Activated naive CD8-positive, alpha-beta T cell treated with anti-CD3 and anti-CD28 coated beads, Interleukin-2, amount 50 U/mL, for 24 hours (primary cell): ENCODE data around the gene TGFBI.

Experiments used
- ATAC-seq: fragments of 150-1000 bp; cut with Tn5 transposase; one replicate; pipeline ENCODE4 v1.10.0; 2021
- DNase-seq: peaks from one replicate; pipeline ENCODE4 v3.0.0; 2021
- H3K27ac Mint-ChIP-seq: one replicate; pipeline ENCODE4 v1.8.0; 2021; ENCODE audit warnings: mild to moderate bottlenecking, mixed read lengths
- H3K27me3 Mint-ChIP-seq: one replicate; pipeline ENCODE4 v1.8.0; 2021; ENCODE audit warnings: mixed read lengths
- H3K36me3 Mint-ChIP-seq: one replicate; pipeline ENCODE4 v1.8.0; 2021; ENCODE audit warnings: low read depth, mixed read lengths
- H3K4me1 Mint-ChIP-seq: one replicate; pipeline ENCODE4 v1.8.0; 2021; ENCODE audit warnings: mixed read lengths
- H3K4me3 Mint-ChIP-seq: one replicate; pipeline ENCODE4 v1.8.0; 2021; ENCODE audit warnings: mild to moderate bottlenecking, moderate library complexity, mixed read lengths
- H3K9me3 Mint-ChIP-seq: one replicate; pipeline ENCODE4 v1.8.0; 2021; ENCODE audit warnings: mixed read lengths

The TGFBI gene

DNA sequence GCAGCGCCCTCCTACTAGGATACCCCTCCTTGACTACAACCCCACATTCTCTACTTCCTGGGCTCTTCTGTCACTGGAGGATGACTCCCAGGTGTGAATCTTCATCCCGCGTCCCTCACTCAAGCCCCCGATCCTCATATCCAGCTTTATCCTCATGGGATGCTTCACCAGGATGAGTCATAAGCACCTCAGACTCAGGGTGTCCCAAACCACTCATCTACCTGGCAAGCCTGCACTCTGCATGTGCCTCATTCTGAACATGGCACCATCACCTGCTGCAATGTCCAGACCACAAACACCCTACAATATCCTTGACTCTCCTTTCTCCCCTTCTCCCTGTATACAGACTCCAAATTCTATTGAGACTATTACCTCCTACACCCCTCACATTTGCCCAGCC is 1.5 kb upstream of the TGFBI start:
- peaks cover 25% of the 10 kb centered on the region for H3K27me3 Mint-ChIP-seq

DNA sequence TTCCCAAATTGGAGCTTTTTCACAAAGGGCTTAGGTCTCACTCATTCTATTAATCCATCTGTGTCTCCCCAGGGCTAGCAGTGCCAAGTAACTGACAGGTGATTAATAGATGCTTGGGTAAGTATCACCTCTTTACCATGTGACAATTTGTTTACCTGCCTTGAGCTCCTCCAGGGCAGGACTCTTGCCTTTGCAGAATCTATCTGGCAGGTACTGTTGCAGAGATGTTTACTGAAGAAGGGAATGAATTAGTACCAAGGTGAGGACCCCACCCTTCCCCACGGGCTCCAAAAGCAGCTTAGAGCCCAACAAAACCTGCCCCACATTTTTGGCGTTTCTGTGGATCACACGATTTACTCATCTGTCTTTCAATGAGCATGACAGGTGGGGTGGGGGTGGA is 698 bp upstream of the TGFBI start:
- Mint-ChIP-seq H3K4me1 (no peaks in the 10 kb centered on the region), H3K27ac (no peak overlapping the region), H3K27me3 (peaks cover 25% of the 10 kb centered on the region), H3K36me3 (no peaks in the 10 kb centered on the region), H3K9me3 (no peaks in the 10 kb centered on the region), H3K4me3 (no peak overlapping the region)
- no peak for DNase-seq
- no peak for ATAC-seq

More for the DNA sequence above, 1.5 kb upstream of the TGFBI start:
- H3K9me3 Mint-ChIP-seq = no peaks in the 10 kb centered on the region
- no peak overlapping the region for H3K4me3 Mint-ChIP-seq
- H3K27ac Mint-ChIP-seq = no peak overlapping the region
- DNase-seq (no peak), ATAC-seq (no peak)
- H3K4me1 Mint-ChIP-seq = no peaks in the 10 kb centered on the region
- no peaks in the 10 kb centered on the region for H3K36me3 Mint-ChIP-seq

DNA sequence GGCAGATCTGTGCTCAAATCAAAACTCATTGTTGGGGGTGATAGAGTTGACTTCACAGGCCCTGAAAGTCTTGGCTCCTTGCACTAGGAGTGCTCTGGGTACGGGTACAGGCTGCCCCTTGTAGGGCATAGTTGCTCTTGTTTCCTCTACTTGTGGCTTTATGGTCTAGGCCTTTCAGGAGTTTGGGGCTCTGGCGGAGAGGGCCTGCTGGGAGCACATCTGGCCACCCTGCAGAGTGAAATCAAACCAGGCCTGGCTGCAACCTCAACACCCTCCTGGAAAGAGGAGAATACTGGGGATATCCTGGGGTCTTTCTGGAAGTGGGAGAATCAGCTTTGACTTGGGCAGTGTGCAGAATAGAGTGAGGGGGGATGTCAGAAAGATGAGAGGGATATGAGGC is 1.5 kb downstream of the TGFBI start:
- no peak overlapping the region for H3K4me3 Mint-ChIP-seq
- H3K27me3 Mint-ChIP-seq = peaks cover 17% of the 10 kb centered on the region
- no peaks in the 10 kb centered on the region for H3K36me3 Mint-ChIP-seq
- H3K27ac Mint-ChIP-seq = no peak overlapping the region
- DNase-seq (no peak), ATAC-seq (no peak)
- no peaks in the 10 kb centered on the region for H3K9me3 Mint-ChIP-seq
- H3K4me1 Mint-ChIP-seq = no peaks in the 10 kb centered on the region

DNA sequence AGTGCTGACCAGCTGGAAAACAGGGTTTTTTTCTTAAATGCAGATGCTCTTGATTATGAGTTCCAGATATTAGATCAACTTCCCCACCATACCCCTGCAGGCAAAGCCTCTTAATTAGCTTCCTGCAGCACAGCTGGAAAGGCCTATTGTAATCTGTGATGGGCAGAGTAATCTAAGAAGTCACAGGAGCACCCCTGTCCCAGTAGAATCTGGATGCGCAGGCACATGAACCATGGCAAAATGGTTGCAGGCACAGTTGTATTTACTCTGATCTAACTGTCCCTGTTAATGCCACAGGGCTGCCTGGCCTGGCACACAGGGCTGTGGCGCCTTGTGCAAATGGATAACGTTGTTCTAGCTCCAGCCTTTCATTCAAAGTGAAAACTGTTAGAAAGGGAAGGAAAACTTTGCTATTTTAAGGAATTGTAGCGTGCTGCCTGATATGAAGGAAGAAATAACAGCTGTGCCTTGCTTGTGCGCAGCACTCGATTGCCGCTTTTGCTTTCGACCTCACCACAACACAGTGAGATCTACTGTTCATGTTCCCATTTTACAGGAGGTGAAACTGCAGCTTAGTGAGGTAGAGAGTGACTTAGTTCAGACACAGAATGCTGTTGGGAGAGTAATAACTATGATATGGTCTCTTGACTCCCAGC is 2.3 kb downstream of the TGFBI start:
- H3K9me3 Mint-ChIP-seq = no peaks in the 10 kb centered on the region
- H3K36me3 Mint-ChIP-seq = no peaks in the 10 kb centered on the region
- no peak overlapping the region for H3K27ac Mint-ChIP-seq
- no peak for DNase-seq
- ATAC-seq = no peak
- H3K4me1 Mint-ChIP-seq = peaks cover 3% of the 10 kb centered on the region
- H3K4me3 Mint-ChIP-seq = no peak overlapping the region
- peaks cover 17% of the 10 kb centered on the region for H3K27me3 Mint-ChIP-seq

DNA sequence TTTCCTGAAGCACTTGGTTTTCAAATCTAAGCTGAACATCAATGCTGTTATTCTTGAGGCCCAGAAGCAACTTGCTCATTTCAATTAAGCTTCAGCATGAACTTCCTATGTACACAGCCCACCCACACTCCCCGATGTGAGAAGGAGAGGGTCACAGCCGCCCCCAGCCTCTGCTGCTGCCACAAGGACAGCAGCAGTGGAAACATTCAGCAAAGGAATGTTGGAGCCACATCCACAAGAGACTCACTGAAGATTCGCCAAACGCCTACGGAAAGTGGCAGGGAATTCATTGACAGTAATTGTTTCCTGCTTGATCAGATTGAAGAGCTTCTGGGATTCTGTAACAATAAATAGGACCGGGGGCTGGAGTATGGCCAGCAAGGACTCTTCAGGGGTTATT is 2.9 kb downstream of the TGFBI start:
- no peak overlapping the region for H3K27ac Mint-ChIP-seq
- DNase-seq = no peak
- ATAC-seq = no peak
- H3K36me3 Mint-ChIP-seq = no peaks in the 10 kb centered on the region
- H3K4me1 Mint-ChIP-seq = peaks cover 9% of the 10 kb centered on the region
- no peak overlapping the region for H3K4me3 Mint-ChIP-seq
- H3K9me3 Mint-ChIP-seq = no peaks in the 10 kb centered on the region
- H3K27me3 Mint-ChIP-seq = peaks cover 14% of the 10 kb centered on the region

DNA sequence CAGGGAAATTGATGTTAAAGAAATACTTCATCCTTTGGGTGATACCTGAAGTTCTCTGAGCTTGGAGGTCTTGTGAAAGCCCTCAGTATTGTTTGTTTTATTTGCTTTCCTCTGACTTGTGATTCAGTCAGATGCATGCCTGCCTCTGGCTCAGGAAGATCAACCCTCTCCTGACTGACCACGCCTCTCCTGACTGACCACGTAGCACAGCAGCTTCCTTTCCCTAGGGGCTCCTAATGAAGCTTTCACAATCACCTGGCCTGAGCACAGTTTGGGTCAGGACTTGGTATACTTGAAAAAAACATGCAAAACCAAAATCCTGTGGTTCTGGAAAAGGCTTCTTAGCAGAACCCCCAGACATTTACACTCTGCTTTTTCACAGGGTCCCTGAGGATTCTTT is 3.8 kb downstream of the TGFBI start:
- no peak for ATAC-seq
- H3K4me1 Mint-ChIP-seq = peaks cover 18% of the 10 kb centered on the region
- H3K4me3 Mint-ChIP-seq = no peak overlapping the region
- H3K9me3 Mint-ChIP-seq = no peaks in the 10 kb centered on the region
- DNase-seq = no peak
- H3K36me3 Mint-ChIP-seq = no peaks in the 10 kb centered on the region
- peaks cover 6% of the 10 kb centered on the region for H3K27me3 Mint-ChIP-seq
- H3K27ac Mint-ChIP-seq = no peak overlapping the region

DNA sequence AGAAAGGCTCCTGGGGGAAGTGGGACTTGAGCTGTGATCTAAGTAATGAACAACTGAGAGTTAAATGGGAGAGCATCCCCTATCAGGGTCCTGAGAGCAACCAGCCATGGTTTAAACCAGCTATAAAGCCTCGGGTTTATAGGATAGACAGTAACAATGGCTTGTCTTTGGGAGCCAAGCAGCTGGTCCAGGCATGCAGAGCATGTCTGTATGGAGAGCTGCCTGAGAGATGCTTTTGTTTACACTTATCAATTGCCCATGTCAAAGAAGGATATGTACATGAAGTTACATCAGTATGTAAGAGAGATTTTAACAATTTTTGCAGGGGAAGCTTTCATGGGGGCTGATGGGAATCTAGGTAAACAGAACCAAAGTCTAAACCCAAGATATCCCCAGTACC is 4.4 kb downstream of the TGFBI start:
- Mint-ChIP-seq H3K36me3 (no peaks in the 10 kb centered on the region), H3K27ac (no peak overlapping the region), H3K27me3 (no peaks in the 10 kb centered on the region), H3K4me1 (peaks cover 22% of the 10 kb centered on the region), H3K9me3 (no peaks in the 10 kb centered on the region), H3K4me3 (no peak overlapping the region)
- DNase-seq (no peak), ATAC-seq (no peak)

DNA sequence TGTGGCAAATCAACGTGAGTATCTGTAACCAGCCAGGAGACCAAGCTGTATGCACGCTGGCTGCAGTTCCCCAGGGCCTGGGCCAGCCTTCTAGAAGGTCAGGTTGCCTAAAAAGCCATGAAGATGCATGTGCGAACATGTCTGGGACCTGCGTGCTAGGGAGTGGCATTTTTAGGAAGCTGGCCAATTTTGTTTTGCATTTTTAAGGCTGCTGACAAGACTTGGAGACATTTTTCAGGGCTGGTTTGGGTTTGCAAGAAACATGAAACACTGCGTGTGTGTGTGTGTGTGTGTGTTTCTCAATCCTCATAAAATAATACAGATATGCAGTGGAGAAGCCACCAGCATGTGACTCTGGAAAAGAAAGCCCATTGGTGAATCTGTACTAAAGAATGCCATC is 5.1 kb downstream of the TGFBI start:
- H3K27ac Mint-ChIP-seq = no peak overlapping the region
- ATAC-seq (no peak), DNase-seq (no peak)
- H3K27me3 Mint-ChIP-seq = no peaks in the 10 kb centered on the region
- no peaks in the 10 kb centered on the region for H3K9me3 Mint-ChIP-seq
- no peak overlapping the region for H3K4me3 Mint-ChIP-seq
- H3K36me3 Mint-ChIP-seq = no peaks in the 10 kb centered on the region
- H3K4me1 Mint-ChIP-seq = peaks cover 22% of the 10 kb centered on the region

DNA sequence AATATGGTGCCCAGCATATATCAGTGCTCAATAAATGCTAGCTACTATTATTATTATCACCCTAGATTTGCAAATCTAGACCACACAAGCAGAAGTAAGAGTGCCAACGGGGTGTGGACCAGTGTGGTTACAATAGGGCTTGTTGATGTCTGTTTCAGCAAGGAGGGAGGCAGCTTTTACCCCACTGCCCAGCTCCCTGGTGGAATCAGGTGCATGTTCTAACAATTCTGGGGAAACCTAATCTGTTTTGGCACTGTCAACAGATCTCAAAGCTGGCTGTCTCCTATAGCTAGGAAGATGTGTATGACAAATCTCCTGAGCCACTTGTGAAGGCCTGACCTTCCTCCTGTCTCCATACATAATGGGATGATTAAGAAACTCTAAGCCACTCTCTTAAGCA is 5.7 kb downstream of the TGFBI start:
- no peak overlapping the region for H3K4me3 Mint-ChIP-seq
- ATAC-seq (no peak), DNase-seq (no peak)
- no peaks in the 10 kb centered on the region for H3K36me3 Mint-ChIP-seq
- H3K9me3 Mint-ChIP-seq = no peaks in the 10 kb centered on the region
- no peaks in the 10 kb centered on the region for H3K27me3 Mint-ChIP-seq
- peaks cover 22% of the 10 kb centered on the region for H3K4me1 Mint-ChIP-seq
- H3K27ac Mint-ChIP-seq = no peak overlapping the region

DNA sequence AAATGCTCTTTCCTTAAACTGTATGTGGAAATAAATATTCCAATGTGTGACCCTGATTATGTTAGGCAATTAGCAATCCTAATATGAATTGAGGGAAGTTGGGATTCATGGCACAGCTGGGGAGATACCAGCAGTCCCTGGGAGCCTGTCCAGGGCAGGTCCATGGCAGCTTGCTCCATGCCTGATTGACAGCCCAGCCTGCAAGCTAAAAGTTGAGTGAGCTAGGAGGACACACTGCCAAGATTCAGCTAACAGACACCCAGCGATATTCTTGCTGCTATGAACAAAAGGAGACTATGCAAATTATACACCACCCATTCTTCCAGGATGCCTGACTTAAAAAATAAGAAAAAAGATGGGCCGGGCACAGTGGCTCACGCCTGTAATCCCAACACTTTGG is 6.2 kb downstream of the TGFBI start:
- H3K9me3 Mint-ChIP-seq = no peaks in the 10 kb centered on the region
- H3K27ac Mint-ChIP-seq = no peak overlapping the region
- no peaks in the 10 kb centered on the region for H3K36me3 Mint-ChIP-seq
- H3K4me1 Mint-ChIP-seq = peaks cover 22% of the 10 kb centered on the region
- H3K27me3 Mint-ChIP-seq = no peaks in the 10 kb centered on the region
- ATAC-seq (no peak), DNase-seq (no peak)
- H3K4me3 Mint-ChIP-seq = no peak overlapping the region

DNA sequence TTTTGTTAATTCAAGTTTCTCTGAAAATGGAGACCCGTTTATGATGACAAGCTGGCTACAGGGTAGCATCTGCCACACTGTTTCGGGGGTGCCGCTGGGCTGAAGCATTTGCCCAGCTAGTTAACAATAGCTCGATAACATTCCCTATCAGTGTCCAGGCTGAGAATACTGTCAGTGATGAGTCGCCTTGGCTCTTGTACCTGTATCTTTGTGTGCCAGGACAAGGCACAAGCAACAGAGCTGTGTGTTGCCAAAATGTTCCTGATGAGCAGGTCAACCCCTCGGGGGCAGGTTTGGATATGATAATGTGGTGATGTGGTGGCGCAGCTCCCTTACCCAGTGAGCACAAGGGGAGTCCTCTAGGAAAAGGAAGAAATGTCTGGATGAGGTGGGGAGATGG is 7.0 kb downstream of the TGFBI start:
- Mint-ChIP-seq H3K27ac (peak overlapping the region; percentile 23), H3K4me1 (peaks cover 22% of the 10 kb centered on the region), H3K4me3 (no peak overlapping the region), H3K36me3 (no peaks in the 10 kb centered on the region), H3K9me3 (no peaks in the 10 kb centered on the region), H3K27me3 (no peaks in the 10 kb centered on the region)
- no peak for ATAC-seq
- no peak for DNase-seq

DNA sequence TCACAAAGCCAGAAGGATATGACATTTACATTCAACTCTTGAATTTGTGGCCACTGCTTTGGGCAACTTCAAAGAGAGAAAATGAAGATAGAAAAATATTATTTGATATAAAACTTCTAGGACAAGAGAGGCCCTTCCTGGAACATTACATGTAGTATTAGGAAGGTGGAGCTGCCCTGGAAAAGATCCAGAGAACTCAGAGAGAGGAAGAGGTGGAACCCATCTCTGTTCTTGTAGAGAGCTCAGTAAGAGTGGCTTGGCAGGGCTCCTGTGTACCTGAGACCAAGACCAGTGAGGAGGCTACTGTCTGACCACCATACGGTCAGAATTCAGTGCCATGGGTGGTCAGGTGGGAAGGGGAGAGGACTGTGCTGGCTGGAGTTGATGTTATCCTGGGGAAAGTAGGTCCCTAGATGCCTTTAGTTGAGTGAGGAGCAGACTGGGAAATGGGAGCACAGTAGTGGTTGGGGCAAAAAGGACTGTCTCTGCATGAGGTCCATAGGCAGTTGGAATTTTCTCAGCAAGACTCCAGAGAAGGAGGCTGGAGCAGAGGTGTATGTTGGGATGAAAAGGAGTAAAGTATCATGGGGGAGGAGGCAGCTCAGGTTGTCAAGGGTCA is 7.6 kb downstream of the TGFBI start:
- DNase-seq (no peak), ATAC-seq (no peak)
- Mint-ChIP-seq H3K36me3 (no peaks in the 10 kb centered on the region), H3K9me3 (no peaks in the 10 kb centered on the region), H3K27me3 (no peaks in the 10 kb centered on the region), H3K4me1 (peaks cover 22% of the 10 kb centered on the region), H3K4me3 (no peak overlapping the region), H3K27ac (peak overlapping the region; percentile 11)

DNA sequence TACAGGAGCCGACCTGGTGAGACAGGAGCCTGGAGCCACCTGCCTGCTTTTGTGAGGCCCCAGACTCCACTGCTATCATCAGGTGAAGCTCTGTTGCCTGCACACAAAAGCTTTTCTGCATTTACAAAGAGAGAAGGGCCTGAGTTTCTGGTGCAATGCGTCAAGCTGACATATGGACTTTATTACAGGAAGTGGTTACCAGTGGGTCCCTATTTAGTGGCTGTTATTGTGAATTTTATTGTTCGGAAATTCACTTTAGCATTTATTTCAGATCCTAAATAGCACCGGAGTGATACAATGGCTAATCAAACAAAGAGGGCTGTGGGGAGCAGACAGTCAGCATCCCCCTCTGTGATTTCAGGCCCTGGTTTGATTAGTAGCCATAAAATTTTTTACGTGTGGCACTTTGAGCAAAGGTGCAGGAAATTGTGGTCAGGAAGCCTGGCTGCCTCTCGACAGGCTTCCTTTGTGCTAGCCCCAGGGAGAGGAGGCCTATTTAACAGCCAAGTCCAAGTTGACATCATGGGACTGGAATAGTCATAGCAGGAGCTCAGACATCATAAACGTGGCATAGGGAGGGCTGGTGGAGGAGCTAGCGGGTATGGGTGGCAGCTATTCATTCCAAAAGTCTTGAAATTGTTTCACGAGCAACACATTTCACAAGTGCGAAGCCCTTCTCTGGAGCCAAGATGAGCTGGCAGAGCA is 8.4 kb downstream of the TGFBI start:
- Mint-ChIP-seq H3K36me3 (no peaks in the 10 kb centered on the region), H3K4me1 (peaks cover 24% of the 10 kb centered on the region), H3K4me3 (no peak overlapping the region), H3K9me3 (no peaks in the 10 kb centered on the region), H3K27me3 (no peaks in the 10 kb centered on the region), H3K27ac (no peak overlapping the region)
- ATAC-seq (peak; percentile 88), DNase-seq (peak; percentile 28)

DNA sequence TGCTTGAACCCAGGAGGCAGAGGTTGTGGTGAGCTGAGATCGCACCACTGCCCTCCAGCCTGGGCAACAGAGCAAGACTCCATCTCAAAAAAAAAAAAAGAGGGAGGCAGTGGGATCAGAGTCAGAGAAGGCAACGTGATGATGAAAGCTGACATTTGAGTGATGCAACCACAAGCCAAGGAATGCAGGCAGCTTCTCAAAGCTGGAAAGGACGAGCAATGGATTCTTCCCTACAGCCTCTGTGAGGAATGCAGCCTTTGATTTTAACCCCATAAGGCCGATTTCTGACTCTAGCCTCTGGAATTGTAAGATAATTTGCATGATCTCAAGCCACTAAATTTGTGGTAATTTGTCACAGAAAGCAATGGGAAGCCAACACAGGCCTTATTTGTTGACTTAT is 9.8 kb downstream of the TGFBI start:
- H3K36me3 Mint-ChIP-seq = no peaks in the 10 kb centered on the region
- ATAC-seq = no peak
- no peaks in the 10 kb centered on the region for H3K9me3 Mint-ChIP-seq
- no peak overlapping the region for H3K4me3 Mint-ChIP-seq
- no peak for DNase-seq
- no peak overlapping the region for H3K27ac Mint-ChIP-seq
- no peaks in the 10 kb centered on the region for H3K27me3 Mint-ChIP-seq
- peaks cover 33% of the 10 kb centered on the region for H3K4me1 Mint-ChIP-seq

DNA sequence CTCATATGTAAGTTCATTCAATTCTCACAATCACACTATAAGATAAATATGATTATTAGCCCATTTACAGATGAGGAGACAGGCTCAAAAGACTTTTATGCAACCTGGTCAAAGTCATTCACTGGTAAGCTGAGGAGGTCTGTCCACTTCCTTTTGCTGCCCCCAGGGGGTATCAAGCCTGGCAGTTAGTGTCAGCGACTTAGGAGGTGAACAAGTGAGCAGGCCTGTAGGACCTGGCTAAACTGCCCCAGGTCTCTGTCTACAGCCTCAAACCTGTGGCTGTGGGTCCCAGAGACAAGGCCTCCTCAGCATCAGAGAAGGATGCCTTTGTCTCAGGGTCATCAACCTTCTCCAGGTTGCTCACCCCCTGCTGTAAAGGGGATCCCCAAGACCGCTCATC is 10.4 kb downstream of the TGFBI start:
- ATAC-seq (no peak), DNase-seq (no peak)
- no peak overlapping the region for H3K4me3 Mint-ChIP-seq
- H3K27me3 Mint-ChIP-seq = no peaks in the 10 kb centered on the region
- peaks cover 33% of the 10 kb centered on the region for H3K4me1 Mint-ChIP-seq
- no peaks in the 10 kb centered on the region for H3K9me3 Mint-ChIP-seq
- no peaks in the 10 kb centered on the region for H3K36me3 Mint-ChIP-seq
- H3K27ac Mint-ChIP-seq = no peak overlapping the region
